ENCODE data around the gene TMEM50A.
"Not testable (repeated sequence)": the region's sequence is repeated elsewhere in the genome, so short reads cannot be mapped to it uniquely, and the experiment has no call there.

The TMEM50A gene

GRCh38 chr1:25302330-25302729 is 35.8 kb upstream of the TMEM50A start:
- H3K27ac ChIP-seq (ENCODE audit: insufficient read depth in 1 of 2, low read depth in 1 of 2, low read length in 2 of 2, poor library complexity in 1 of 2, severe bottlenecking in 2 of 2); H3K9me3 ChIP-seq (ENCODE audit: control extremely low read depth in 1 of 5, control insufficient read depth in 4 of 5, insufficient read depth in 2 of 5, low read depth in 1 of 5, low read length in 4 of 5); H3K4me3 ChIP-seq (ENCODE audit: control insufficient read depth in 1 of 7, extremely low read depth in 1 of 7, insufficient read depth in 4 of 7, low read depth in 2 of 7, low read length in 6 of 7); POLR2A ChIA-PET; H3K4me1 ChIP-seq (ENCODE audit: control extremely low read depth in 1 of 4, control insufficient read depth in 4 of 4, insufficient read depth in 4 of 4, low read length in 3 of 4); H3K36me3 ChIP-seq (ENCODE audit: control insufficient read depth in 4 of 4, insufficient read depth in 4 of 4, low read length in 3 of 4); H3K27me3 ChIP-seq (replicated peaks in 2 of 5; ENCODE audit: control insufficient read depth in 4 of 5, insufficient read depth in 5 of 5, low read length in 4 of 5); CTCF ChIA-PET: not testable (repeated sequence)
- peak in 1 of 3 donors; percentile 18 for DNase-seq
- no CpG with 5 or more reads among the region's 3 CpGs for WGBS (ENCODE audit: insufficient coverage)

GRCh38 chr1:25304936-25305335 is 33.2 kb upstream of the TMEM50A start:
- H3K9me3 ChIP-seq (ENCODE audit: control extremely low read depth in 1 of 5, control insufficient read depth in 4 of 5, insufficient read depth in 2 of 5, low read depth in 1 of 5, low read length in 4 of 5); DNase-seq; POLR2A ChIA-PET; H3K27me3 ChIP-seq (replicated peaks in 2 of 5; ENCODE audit: control insufficient read depth in 4 of 5, insufficient read depth in 5 of 5, low read length in 4 of 5); H3K4me1 ChIP-seq (ENCODE audit: control extremely low read depth in 1 of 4, control insufficient read depth in 4 of 4, insufficient read depth in 4 of 4, low read length in 3 of 4); H3K27ac ChIP-seq (ENCODE audit: insufficient read depth in 1 of 2, low read depth in 1 of 2, low read length in 2 of 2, poor library complexity in 1 of 2, severe bottlenecking in 2 of 2); H3K4me3 ChIP-seq (ENCODE audit: control insufficient read depth in 1 of 7, extremely low read depth in 1 of 7, insufficient read depth in 4 of 7, low read depth in 2 of 7, low read length in 6 of 7); CTCF ChIA-PET; H3K36me3 ChIP-seq (ENCODE audit: control insufficient read depth in 4 of 4, insufficient read depth in 4 of 4, low read length in 3 of 4): not testable (repeated sequence)
- 95% methylated on average over 3 of the region's 4 CpGs for WGBS (ENCODE audit: insufficient coverage)

GRCh38 chr1:25308168-25308567 is 30.0 kb upstream of the TMEM50A start:
- CTCF ChIA-PET: not testable (repeated sequence)

GRCh38 chr1:25309085-25309484 is 29.0 kb upstream of the TMEM50A start:
- H3K4me3 ChIP-seq (ENCODE audit: control insufficient read depth in 1 of 7, extremely low read depth in 1 of 7, insufficient read depth in 4 of 7, low read depth in 2 of 7, low read length in 6 of 7); H3K9me3 ChIP-seq (ENCODE audit: control extremely low read depth in 1 of 5, control insufficient read depth in 4 of 5, insufficient read depth in 2 of 5, low read depth in 1 of 5, low read length in 4 of 5); H3K36me3 ChIP-seq (ENCODE audit: control insufficient read depth in 4 of 4, insufficient read depth in 4 of 4, low read length in 3 of 4); H3K27ac ChIP-seq (ENCODE audit: insufficient read depth in 1 of 2, low read depth in 1 of 2, low read length in 2 of 2, poor library complexity in 1 of 2, severe bottlenecking in 2 of 2); H3K27me3 ChIP-seq (replicated peaks in 2 of 5; ENCODE audit: control insufficient read depth in 4 of 5, insufficient read depth in 5 of 5, low read length in 4 of 5); H3K4me1 ChIP-seq (ENCODE audit: control extremely low read depth in 1 of 4, control insufficient read depth in 4 of 4, insufficient read depth in 4 of 4, low read length in 3 of 4); DNase-seq; CTCF ChIA-PET; POLR2A ChIA-PET: not testable (repeated sequence)
- WGBS (ENCODE audit: insufficient coverage): 100% methylated on average over 1 of the region's 1 CpG

More at GRCh38 chr1:25308168-25308567, 30.0 kb upstream of the TMEM50A start:
- H3K27ac ChIP-seq (ENCODE audit: insufficient read depth in 1 of 2, low read depth in 1 of 2, low read length in 2 of 2, poor library complexity in 1 of 2, severe bottlenecking in 2 of 2); H3K9me3 ChIP-seq (ENCODE audit: control extremely low read depth in 1 of 5, control insufficient read depth in 4 of 5, insufficient read depth in 2 of 5, low read depth in 1 of 5, low read length in 4 of 5); H3K4me3 ChIP-seq (ENCODE audit: control insufficient read depth in 1 of 7, extremely low read depth in 1 of 7, insufficient read depth in 4 of 7, low read depth in 2 of 7, low read length in 6 of 7); H3K4me1 ChIP-seq (ENCODE audit: control extremely low read depth in 1 of 4, control insufficient read depth in 4 of 4, insufficient read depth in 4 of 4, low read length in 3 of 4); H3K27me3 ChIP-seq (replicated peaks in 2 of 5; ENCODE audit: control insufficient read depth in 4 of 5, insufficient read depth in 5 of 5, low read length in 4 of 5); H3K36me3 ChIP-seq (ENCODE audit: control insufficient read depth in 4 of 4, insufficient read depth in 4 of 4, low read length in 3 of 4); POLR2A ChIA-PET; DNase-seq: not testable (repeated sequence)
- no CpG with 5 or more reads among the region's 1 CpG for WGBS (ENCODE audit: insufficient coverage)

- H3K27me3 ChIP-seq (replicated peaks in 2 of 5; ENCODE audit: control insufficient read depth in 4 of 5, insufficient read depth in 5 of 5, low read length in 4 of 5); H3K4me3 ChIP-seq (ENCODE audit: control insufficient read depth in 1 of 7, extremely low read depth in 1 of 7, insufficient read depth in 4 of 7, low read depth in 2 of 7, low read length in 6 of 7); POLR2A ChIA-PET; H3K9me3 ChIP-seq (ENCODE audit: control extremely low read depth in 1 of 5, control insufficient read depth in 4 of 5, insufficient read depth in 2 of 5, low read depth in 1 of 5, low read length in 4 of 5); H3K4me1 ChIP-seq (ENCODE audit: control extremely low read depth in 1 of 4, control insufficient read depth in 4 of 4, insufficient read depth in 4 of 4, low read length in 3 of 4); DNase-seq; H3K27ac ChIP-seq (ENCODE audit: insufficient read depth in 1 of 2, low read depth in 1 of 2, low read length in 2 of 2, poor library complexity in 1 of 2, severe bottlenecking in 2 of 2); CTCF ChIA-PET; H3K36me3 ChIP-seq (ENCODE audit: control insufficient read depth in 4 of 4, insufficient read depth in 4 of 4, low read length in 3 of 4): not testable (repeated sequence)
- no CpG with 5 or more reads among the region's 1 CpG for WGBS (ENCODE audit: insufficient coverage)
Measured at GRCh38 chr1:25309486-25309885, 28.6 kb upstream of the TMEM50A start.

- H3K4me1 ChIP-seq (ENCODE audit: control extremely low read depth in 1 of 4, control insufficient read depth in 4 of 4, insufficient read depth in 4 of 4, low read length in 3 of 4); H3K36me3 ChIP-seq (ENCODE audit: control insufficient read depth in 4 of 4, insufficient read depth in 4 of 4, low read length in 3 of 4); H3K9me3 ChIP-seq (ENCODE audit: control extremely low read depth in 1 of 5, control insufficient read depth in 4 of 5, insufficient read depth in 2 of 5, low read depth in 1 of 5, low read length in 4 of 5); H3K27me3 ChIP-seq (replicated peaks in 2 of 5; ENCODE audit: control insufficient read depth in 4 of 5, insufficient read depth in 5 of 5, low read length in 4 of 5); H3K4me3 ChIP-seq (ENCODE audit: control insufficient read depth in 1 of 7, extremely low read depth in 1 of 7, insufficient read depth in 4 of 7, low read depth in 2 of 7, low read length in 6 of 7); POLR2A ChIA-PET; H3K27ac ChIP-seq (ENCODE audit: insufficient read depth in 1 of 2, low read depth in 1 of 2, low read length in 2 of 2, poor library complexity in 1 of 2, severe bottlenecking in 2 of 2); CTCF ChIA-PET: not testable (repeated sequence)
- DNase-seq: peak in 1 of 3 donors; percentile 24
Measured at GRCh38 chr1:25312806-25313470, 25.2 kb upstream of the TMEM50A start.

GRCh38 chr1:25320314-25320938 is 17.7 kb upstream of the TMEM50A start:
- DNase-seq: peak in 1 of 3 donors; percentile 13
- 100% methylated on average over 4 of the region's 9 CpGs for WGBS (ENCODE audit: insufficient coverage)
- H3K4me1 ChIP-seq (ENCODE audit: control extremely low read depth in 1 of 4, control insufficient read depth in 4 of 4, insufficient read depth in 4 of 4, low read length in 3 of 4); H3K27ac ChIP-seq (ENCODE audit: insufficient read depth in 1 of 2, low read depth in 1 of 2, low read length in 2 of 2, poor library complexity in 1 of 2, severe bottlenecking in 2 of 2); H3K4me3 ChIP-seq (ENCODE audit: control insufficient read depth in 1 of 7, extremely low read depth in 1 of 7, insufficient read depth in 4 of 7, low read depth in 2 of 7, low read length in 6 of 7); H3K27me3 ChIP-seq (replicated peaks in 2 of 5; ENCODE audit: control insufficient read depth in 4 of 5, insufficient read depth in 5 of 5, low read length in 4 of 5); H3K36me3 ChIP-seq (ENCODE audit: control insufficient read depth in 4 of 4, insufficient read depth in 4 of 4, low read length in 3 of 4); H3K9me3 ChIP-seq (ENCODE audit: control extremely low read depth in 1 of 5, control insufficient read depth in 4 of 5, insufficient read depth in 2 of 5, low read depth in 1 of 5, low read length in 4 of 5); CTCF ChIA-PET; POLR2A ChIA-PET: not testable (repeated sequence)

Data from common myeloid progenitor, CD34-positive (primary cell).